ENCODE data around the gene RIT2. TPM values are rescaled to one million over a fixed set of nuclear protein-coding genes. Genes with fewer than 3 reads are reported as not detected.

Gene RIT2
- total RNA-seq, 1 experiment from 2014 or later, result not detected

- Histone ChIP-seq H3K9me3 (ENCODE audit: insufficient read depth, low read depth) (no peaks in the 10 kb centered on the region), H3K79me2 (ENCODE audit: low read depth) (no peaks in the 10 kb centered on the region), H3F3A (ENCODE audit: insufficient read depth, low read depth) (no peaks in the 10 kb centered on the region), H3K27ac (no peak overlapping the region), H3K9me2 (ENCODE audit: insufficient read depth) (no peaks in the 10 kb centered on the region), H4K20me1 (ENCODE audit: insufficient read depth) (no peaks in the 10 kb centered on the region), H2AFZ (no peak overlapping the region), H3K4me1 (replicated peaks; ENCODE audit: insufficient read depth) (no peaks in the 10 kb centered on the region), H3K4me3 (no peak overlapping the region), H3K4me2 (no peak overlapping the region), H3K27me3 (ENCODE audit: insufficient read depth, low read depth) (no peaks in the 10 kb centered on the region), H3K36me3 (ENCODE audit: low read depth) (no peaks in the 10 kb centered on the region)
- intact Hi-C loops (cut with micrococcal nuclease; ENCODE audit: unreplicated experiment), result no loop called here
- DNase-seq, result no peak
- no TSS peak for BruUV-seq (replicated peaks)
- ChIA-PET POLR2A (ENCODE audit: unreplicated experiment) (no interaction called here), CTCF (no interaction called here)
- TF ChIP-seq CTCF (conservative IDR thresholded peaks at IDR 0.05), result no peak
- no peak for TF ChIP-seq EZH2 (IDR thresholded peaks at IDR 0.05; ENCODE audit: low read depth)
These were observed 108.1 kb downstream of the RIT2 start for GRCh38 chr18:43007365-43007764.

- Histone ChIP-seq H3K27ac (no peak overlapping the region), H3K4me3 (no peak overlapping the region), H3K9me3 (ENCODE audit: insufficient read depth, low read depth) (no peaks in the 10 kb centered on the region), H3K4me1 (replicated peaks; ENCODE audit: insufficient read depth) (no peaks in the 10 kb centered on the region), H3K27me3 (ENCODE audit: insufficient read depth, low read depth) (no peaks in the 10 kb centered on the region), H2AFZ (no peak overlapping the region), H3K79me2 (ENCODE audit: low read depth) (no peaks in the 10 kb centered on the region), H3K4me2 (no peak overlapping the region), H3K36me3 (ENCODE audit: low read depth) (no peaks in the 10 kb centered on the region), H3F3A (ENCODE audit: insufficient read depth, low read depth) (no peaks in the 10 kb centered on the region), H4K20me1 (ENCODE audit: insufficient read depth) (no peaks in the 10 kb centered on the region), H3K9me2 (ENCODE audit: insufficient read depth) (no peaks in the 10 kb centered on the region)
- intact Hi-C loops (cut with micrococcal nuclease; ENCODE audit: unreplicated experiment), result no loop called here
- ChIA-PET POLR2A (ENCODE audit: unreplicated experiment) (no interaction called here), CTCF (no interaction called here)
- TF ChIP-seq EZH2 (IDR thresholded peaks at IDR 0.05; ENCODE audit: low read depth) (no peak), CTCF (conservative IDR thresholded peaks at IDR 0.05) (no peak)
- no TSS peak for BruUV-seq (replicated peaks)
- DNase-seq, result no peak
These were observed 111.1 kb downstream of the RIT2 start for GRCh38 chr18:43004421-43004820.

GRCh38 chr18:43001821-43002220, 113.7 kb downstream of the RIT2 start:
- ChIA-PET CTCF (no interaction called here), POLR2A (ENCODE audit: unreplicated experiment) (no interaction called here)
- H3K79me2 ChIP-seq (ENCODE audit: low read depth), result no peaks in the 10 kb centered on the region
- BruUV-seq (replicated peaks), result no TSS peak
- no peaks in the 10 kb centered on the region for H3F3A ChIP-seq (ENCODE audit: insufficient read depth, low read depth)
- H3K4me1 ChIP-seq (replicated peaks; ENCODE audit: insufficient read depth), result no peaks in the 10 kb centered on the region
- no peak overlapping the region for H3K27ac ChIP-seq
- no peak overlapping the region for H3K4me2 ChIP-seq
- TF ChIP-seq CTCF (conservative IDR thresholded peaks at IDR 0.05), result no peak
- no peak for TF ChIP-seq EZH2 (IDR thresholded peaks at IDR 0.05; ENCODE audit: low read depth)
- H2AFZ ChIP-seq, result no peak overlapping the region
- DNase-seq, result no peak
- no peaks in the 10 kb centered on the region for H4K20me1 ChIP-seq (ENCODE audit: insufficient read depth)
- intact Hi-C loops (cut with micrococcal nuclease; ENCODE audit: unreplicated experiment), result no loop called here
- no peak overlapping the region for H3K4me3 ChIP-seq
- no peaks in the 10 kb centered on the region for H3K9me3 ChIP-seq (ENCODE audit: insufficient read depth, low read depth)
- H3K9me2 ChIP-seq (ENCODE audit: insufficient read depth), result no peaks in the 10 kb centered on the region
- no peaks in the 10 kb centered on the region for H3K36me3 ChIP-seq (ENCODE audit: low read depth)
- H3K27me3 ChIP-seq (ENCODE audit: insufficient read depth, low read depth), result no peaks in the 10 kb centered on the region
